H9 (cell line): Measurements from ENCODE around the gene ADARB2. TPM values are rescaled to one million over a fixed set of nuclear protein-coding genes. Genes with fewer than 3 reads are reported as not detected.

ENCODE experiments used
- DNase-seq: peaks from one replicate; pipeline ENCODE4 v3.0.0-alpha.2; 2017
- H2AFZ ChIP-seq: one replicate; pipeline ENCODE4 v1.6.1; 2013; ENCODE audit warnings: mild to moderate bottlenecking, low read length, control low read depth, moderate library complexity
- H2AK5ac ChIP-seq: 2 replicates; pipeline ENCODE4 v1.6.1; 2013; ENCODE audit warnings: low read length, control low read depth, mixed read lengths; ENCODE audit not compliant: insufficient read length
- H2BK120ac ChIP-seq: one replicate; pipeline ENCODE4 v1.6.1; 2013; ENCODE audit warnings: low read depth, mild to moderate bottlenecking, low read length, control low read depth, inconsistent platforms; ENCODE audit not compliant: poor library complexity, severe bottlenecking
- H2BK12ac ChIP-seq: 2 replicates; pipeline ENCODE4 v1.6.1; 2013; ENCODE audit warnings: low read length, control low read depth, mixed read lengths, low read depth; ENCODE audit not compliant: insufficient read length
- H2BK15ac ChIP-seq: 2 replicates; pipeline ENCODE4 v1.6.1; 2013; ENCODE audit warnings: low read depth, low read length, control low read depth
- H2BK20ac ChIP-seq: one replicate; pipeline ENCODE4 v1.6.1; 2013; ENCODE audit warnings: low read depth, mild to moderate bottlenecking, low read length, control low read depth, inconsistent platforms; ENCODE audit not compliant: poor library complexity, severe bottlenecking
- H2BK5ac ChIP-seq: 2 replicates; pipeline ENCODE4 v1.6.1; 2013; ENCODE audit warnings: low read length, control low read depth, mixed read lengths; ENCODE audit not compliant: insufficient read length
- H3K14ac ChIP-seq: 2 replicates; pipeline ENCODE4 v1.6.1; 2013; ENCODE audit warnings: low read length, control low read depth; ENCODE audit not compliant: insufficient read depth
- H3K18ac ChIP-seq: 2 replicates; pipeline ENCODE4 v1.6.1; 2013; ENCODE audit warnings: low read depth, mild to moderate bottlenecking, mixed read lengths, low read length, control low read depth; ENCODE audit not compliant: insufficient read length
- H3K23ac ChIP-seq: 2 replicates; pipeline ENCODE4 v1.6.1; 2013; ENCODE audit warnings: low read length, control low read depth, mixed read lengths, low read depth; ENCODE audit not compliant: insufficient read length
- H3K23me2 ChIP-seq: 2 replicates; pipeline ENCODE4 v1.6.1; 2013; ENCODE audit warnings: low read depth, mild to moderate bottlenecking, mixed read lengths, low read length, control low read depth; ENCODE audit not compliant: insufficient read length, poor library complexity, severe bottlenecking
- H3K27ac ChIP-seq: 2 replicates; pipeline ENCODE4 v1.5.1; 2013; ENCODE audit warnings: low read length, control low read depth, mixed read lengths, low read depth; ENCODE audit not compliant: insufficient read length
- H3K27me3 ChIP-seq: 2 replicates; pipeline ENCODE4 v1.6.1; 2013; ENCODE audit warnings: low read length, control low read depth, inconsistent platforms; ENCODE audit not compliant: insufficient read depth
- H3K4ac ChIP-seq: 2 replicates; pipeline ENCODE4 v1.6.1; 2013; ENCODE audit warnings: low read depth, mild to moderate bottlenecking, control low read depth, inconsistent platforms, low read length, moderate library complexity
- H3K4me1 ChIP-seq: 2 replicates; pipeline ENCODE4 v1.6.1; 2013; ENCODE audit warnings: low read length, control low read depth, inconsistent platforms; ENCODE audit not compliant: insufficient read depth
- H3K4me2 ChIP-seq: 2 replicates; pipeline ENCODE4 v1.6.1; 2013; ENCODE audit warnings: low read length, control low read depth, mixed read lengths; ENCODE audit not compliant: insufficient read length, insufficient read depth
- H3K56ac ChIP-seq: 2 replicates; pipeline ENCODE4 v1.6.1; 2013; ENCODE audit warnings: low read depth, mild to moderate bottlenecking, mixed read lengths, low read length, control low read depth; ENCODE audit not compliant: insufficient read length
- H3K79me1 ChIP-seq: 2 replicates; pipeline ENCODE4 v1.6.1; 2013; ENCODE audit warnings: low read depth, mild to moderate bottlenecking, moderate library complexity, low read length, control low read depth, inconsistent platforms; ENCODE audit not compliant: insufficient read depth, poor library complexity, severe bottlenecking
- H3K79me2 ChIP-seq: 2 replicates; pipeline ENCODE4 v1.6.1; 2013; ENCODE audit warnings: low read length, control low read depth, inconsistent platforms; ENCODE audit not compliant: insufficient read depth
- H3K9ac ChIP-seq: 2 replicates; pipeline ENCODE4 v1.6.1; 2013; ENCODE audit warnings: low read length, control low read depth, mixed read lengths; ENCODE audit not compliant: insufficient read length; ENCODE audit errors: extremely low read depth
- H3K9me3 ChIP-seq: one replicate; pipeline ENCODE4 v1.6.1; 2013; ENCODE audit warnings: low read depth, low read length, inconsistent platforms; ENCODE audit not compliant: control insufficient read depth
- H3T11ph ChIP-seq: one replicate; pipeline ENCODE4 v1.6.1; 2013; ENCODE audit warnings: mild to moderate bottlenecking, low read length, control low read depth, inconsistent platforms
- H4K20me1 ChIP-seq: one replicate; pipeline ENCODE4 v1.6.1; 2013; ENCODE audit not compliant: control insufficient read depth, insufficient read length, insufficient read depth
- H4K5ac ChIP-seq: 2 replicates; pipeline ENCODE4 v1.6.1; 2013; ENCODE audit warnings: low read depth, mild to moderate bottlenecking, mixed read lengths, low read length, control low read depth; ENCODE audit not compliant: insufficient read length
- H4K8ac ChIP-seq: replicated peaks from 2 replicates; pipeline ENCODE4 v1.6.1; 2013; ENCODE audit warnings: low read length, control low read depth, mixed read lengths, low read depth; ENCODE audit not compliant: insufficient read length
- H4K91ac ChIP-seq: 2 replicates; pipeline ENCODE4 v1.6.1; 2013; ENCODE audit warnings: low read depth, mild to moderate bottlenecking, moderate library complexity, mixed read lengths, low read length, control low read depth; ENCODE audit not compliant: insufficient read length
- H3K27ac Mint-ChIP-seq, 3 experiments: 2 replicates in 2 of 3; 3 replicates in 1 of 3; pipeline ENCODE4 v1.8.0; 2020 to 2021; ENCODE audit warnings: mixed read lengths in 3 of 3, mild to moderate bottlenecking in 1 of 3, moderate library complexity in 1 of 3
- H3K27me3 Mint-ChIP-seq: 2 replicates; pipeline ENCODE4 v1.8.0; 2021; ENCODE audit warnings: low read depth, mild to moderate bottlenecking, moderate library complexity, mixed read lengths
- H3K36me3 Mint-ChIP-seq, 3 experiments: 2 replicates in 2 of 3; 3 replicates in 1 of 3; pipeline ENCODE4 v1.8.0; 2020 to 2021; ENCODE audit warnings: low read depth in 3 of 3, mixed read lengths in 3 of 3; ENCODE audit not compliant: insufficient read depth in 1 of 3
- H3K4me1 Mint-ChIP-seq, 2 experiments: 2 replicates each; pipeline ENCODE4 v1.8.0; 2020; ENCODE audit warnings: mixed read lengths in 2 of 2
- H3K4me3 Mint-ChIP-seq, 2 experiments: 2 replicates in 1 of 2; 3 replicates in 1 of 2; pipeline ENCODE4 v1.8.0; 2020 to 2021; ENCODE audit warnings: mild to moderate bottlenecking in 2 of 2, mixed read lengths in 2 of 2, moderate library complexity in 1 of 2
- H3K9me3 Mint-ChIP-seq, 2 experiments: 2 replicates in 1 of 2; 3 replicates in 1 of 2; pipeline ENCODE4 v1.8.0; 2020; ENCODE audit warnings: mild to moderate bottlenecking in 2 of 2, mixed read lengths in 2 of 2, moderate library complexity in 1 of 2
- CTCF ChIP-seq: fragments of 200-600 bp; sonication (generic); conservative IDR thresholded peaks from 3 replicates; pipeline ENCODE4 v1.8.0; 2021; ENCODE audit warnings: antibody characterized with exemption, mild to moderate bottlenecking
- WGBS: extraction: QIAGEN DNeasy Blood & Tissue Kit; methylation state at CpG from one replicate; pipeline ENCODE4 v1.1.7; 2013; ENCODE audit warnings: missing lambda C conversion rate, low lambda C conversion rate, mixed read lengths; ENCODE audit not compliant: insufficient read length; ENCODE audit errors: extremely low coverage; 5-methylcytosine and 5-hydroxymethylcytosine counted together
- total RNA-seq: library from RNA; stranded (reverse); gene quantifications from 2 replicates; pipeline ENCODE4 v1.2.1, GENCODE V29; 2021

ADARB2 gene
- total RNA-seq, 1 experiment from 2014 or later = 0.87 TPM

GRCh38 chr10:1552406-1552805 lies 184.9 kb downstream of the ADARB2 start:
- no peaks in the 10 kb centered on the region for H4K20me1 ChIP-seq
- H3K9ac ChIP-seq = no peak overlapping the region
- no peak overlapping the region for H2AK5ac ChIP-seq
- H3K14ac ChIP-seq = no peak overlapping the region
- H3K56ac ChIP-seq = no peak overlapping the region
- H2BK15ac ChIP-seq = no peak overlapping the region
- no peaks in the 10 kb centered on the region for H3K23me2 ChIP-seq
- Mint-ChIP-seq H3K36me3 (peaks cover 0 to 4% (median 2%) of the 10 kb centered on the region in 3 experiments; a peak in 1 of 7 replicates), H3K27ac (no peak overlapping the region; a peak in 1 of 7 replicates), H3K27me3 (peaks cover 8% of the 10 kb centered on the region), H3K9me3 (peaks cover 4 to 7% of the 10 kb centered on the region in 2 experiments; a peak in 3 of 5 replicates), H3K4me1 (peaks cover 11 to 19% of the 10 kb centered on the region in 2 experiments), H3K4me3 (no peak overlapping the region)
- H4K5ac ChIP-seq = no peak overlapping the region
- no peak overlapping the region for H2BK20ac ChIP-seq
- no peak overlapping the region for H2BK120ac ChIP-seq
- no peak overlapping the region for H4K8ac ChIP-seq
- H3K18ac ChIP-seq = no peak overlapping the region
- H3K79me2 ChIP-seq = no peaks in the 10 kb centered on the region
- H3K4ac ChIP-seq = no peak overlapping the region
- no peak overlapping the region for H2AFZ ChIP-seq
- no peak for TF ChIP-seq CTCF
- H3K4me2 ChIP-seq = no peak overlapping the region
- no peak overlapping the region for H3K27ac ChIP-seq
- H4K91ac ChIP-seq = no peak overlapping the region
- no peak for DNase-seq
- H3K27me3 ChIP-seq = no peaks in the 10 kb centered on the region
- no CpG with 5 or more reads among the region's 9 CpGs for WGBS
- H3T11ph ChIP-seq = no peak overlapping the region
- H3K4me1 ChIP-seq = no peaks in the 10 kb centered on the region
- no peaks in the 10 kb centered on the region for H3K79me1 ChIP-seq
- H3K9me3 ChIP-seq = no peaks in the 10 kb centered on the region
- no peak overlapping the region for H2BK12ac ChIP-seq
- no peak overlapping the region for H2BK5ac ChIP-seq
- H3K23ac ChIP-seq = no peak overlapping the region
